Measurements from ENCODE around the gene TRPV5.

The TRPV5 gene

DNA sequence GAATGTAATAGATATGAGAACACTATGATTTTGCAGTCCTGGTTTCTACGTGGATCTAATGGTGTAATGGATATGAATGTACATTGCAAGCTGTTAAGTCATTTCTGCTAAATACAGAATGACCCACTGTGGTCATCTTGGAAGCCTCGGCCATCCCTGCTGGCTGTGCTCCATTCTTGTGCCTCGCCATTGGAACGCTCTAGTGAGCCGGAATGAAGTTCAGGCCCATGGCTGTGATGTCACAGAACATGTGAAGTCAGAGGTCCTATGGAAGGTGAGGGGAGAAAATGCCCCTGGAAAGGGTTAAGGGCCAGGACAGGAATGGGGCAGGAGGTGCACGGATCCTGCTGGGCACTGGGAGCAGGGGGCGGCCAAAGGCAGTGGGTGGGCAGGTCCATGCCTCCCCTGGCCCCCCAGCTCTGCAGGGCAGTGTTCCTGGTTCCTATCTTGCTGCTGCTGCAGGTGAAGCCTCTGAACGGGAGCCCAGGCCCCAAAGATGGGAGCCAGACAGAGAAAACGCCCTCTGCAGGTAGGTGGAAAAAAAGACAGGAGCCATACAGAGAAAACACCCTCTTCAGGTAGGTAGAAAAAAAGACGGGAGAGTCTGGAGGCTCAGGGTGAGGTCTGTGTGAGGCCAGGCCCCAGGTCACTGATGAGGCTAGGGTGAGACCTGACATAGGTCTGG, 5.8 kb upstream of the TRPV5 start, which contains the start of gene LLCFC1:
TSS of gene LLCFC1 (plus strand) at position 259 of the 685 bp plus-strand sequence. CDS start at position 397, 138 bp downstream.
- DNase-seq: peak in 1 of 2 experiments; percentile 22

DNA sequence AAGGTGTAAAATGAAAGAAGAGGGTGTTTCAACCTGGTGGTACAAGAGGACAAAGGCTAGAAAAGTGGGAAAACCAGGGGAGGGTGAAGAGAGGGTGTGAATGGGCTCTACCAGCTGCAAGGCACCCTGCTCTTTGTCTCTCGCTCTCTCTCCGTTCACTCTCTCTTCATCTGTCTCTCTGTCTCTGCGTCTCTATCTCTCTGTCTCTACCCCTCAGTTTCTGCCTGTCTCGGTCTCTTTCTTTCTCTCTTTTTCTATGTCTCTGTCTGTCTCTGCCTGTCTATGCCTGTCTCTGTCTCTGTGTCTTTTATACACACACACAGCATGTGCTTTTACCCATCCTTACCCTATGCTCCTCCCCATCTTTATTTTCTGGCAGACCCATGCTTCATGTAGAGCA, 5.1 kb upstream of the TRPV5 start:
- no peak for DNase-seq

DNA sequence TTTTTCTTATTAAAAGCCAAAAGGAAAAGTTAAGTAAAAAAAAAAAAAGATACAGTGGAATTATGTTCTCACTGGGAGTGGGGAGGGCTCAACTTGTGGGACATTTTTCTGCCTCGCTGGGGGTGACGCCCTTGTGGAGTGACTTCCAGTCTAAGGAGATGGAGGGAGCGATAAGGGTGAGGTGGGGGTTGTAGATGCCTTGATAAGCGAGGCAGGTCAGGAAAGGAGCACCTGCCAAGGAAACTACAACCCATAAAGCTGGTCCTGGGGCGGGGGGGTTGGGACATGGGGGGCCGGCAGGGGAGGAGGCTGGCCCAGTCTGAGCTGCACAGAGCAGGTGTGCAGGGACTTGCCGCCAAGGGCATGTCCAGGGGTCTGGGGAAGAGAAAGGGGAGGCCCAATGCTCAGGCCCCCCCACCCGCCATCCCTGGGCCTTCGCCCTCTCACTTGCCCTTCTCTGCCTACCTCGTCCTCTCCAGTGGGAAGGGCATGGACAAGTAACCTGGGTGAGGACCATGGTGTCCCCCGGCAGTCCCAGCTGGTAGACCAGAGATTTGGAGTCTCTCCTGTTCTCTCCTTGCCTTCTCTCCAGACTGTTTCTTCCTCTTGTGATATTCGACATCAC, 2.5 kb upstream of the TRPV5 start:
- DNase-seq: no peak

DNA sequence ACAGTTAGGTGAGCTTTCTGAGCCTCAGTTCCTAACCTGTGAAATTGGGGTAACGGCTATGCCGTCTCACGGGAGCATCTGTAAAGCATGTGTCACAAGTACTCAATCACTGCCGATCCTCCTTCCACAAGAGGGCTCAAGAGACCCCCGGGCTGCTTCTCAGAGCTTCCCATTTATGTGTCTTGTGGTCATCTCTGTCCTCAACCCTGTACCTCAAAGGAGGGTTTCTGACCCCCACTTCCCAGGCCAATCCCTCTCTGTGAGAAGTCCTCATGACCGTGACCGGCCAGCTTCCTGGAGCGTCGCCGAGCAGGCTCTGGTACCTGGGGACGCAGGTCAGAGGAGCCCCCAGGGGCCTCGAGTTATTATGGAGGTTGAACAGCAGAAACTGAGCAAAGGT, 510 bp upstream of the TRPV5 start:
- no peak for DNase-seq

DNA sequence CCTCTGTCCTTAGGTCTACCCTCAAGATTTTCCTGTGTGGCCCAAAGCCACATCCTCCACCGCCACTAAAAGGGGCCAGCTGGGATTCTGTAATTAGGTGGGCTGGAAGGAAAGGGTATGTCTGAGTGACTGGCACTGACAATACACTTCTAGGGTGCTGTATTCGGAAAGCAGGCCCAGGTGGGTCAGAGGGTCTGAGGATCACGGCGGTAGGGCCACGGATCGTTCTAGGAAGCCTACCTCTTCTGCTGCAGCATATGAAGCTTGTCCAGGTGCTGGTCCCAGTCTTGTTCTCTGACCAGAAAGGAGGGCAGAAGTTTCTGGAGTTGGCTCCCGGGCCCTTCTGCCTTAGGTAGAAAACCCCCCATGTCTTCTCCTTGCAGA, 462 bp downstream of the TRPV5 start:
- no peak for DNase-seq

DNA sequence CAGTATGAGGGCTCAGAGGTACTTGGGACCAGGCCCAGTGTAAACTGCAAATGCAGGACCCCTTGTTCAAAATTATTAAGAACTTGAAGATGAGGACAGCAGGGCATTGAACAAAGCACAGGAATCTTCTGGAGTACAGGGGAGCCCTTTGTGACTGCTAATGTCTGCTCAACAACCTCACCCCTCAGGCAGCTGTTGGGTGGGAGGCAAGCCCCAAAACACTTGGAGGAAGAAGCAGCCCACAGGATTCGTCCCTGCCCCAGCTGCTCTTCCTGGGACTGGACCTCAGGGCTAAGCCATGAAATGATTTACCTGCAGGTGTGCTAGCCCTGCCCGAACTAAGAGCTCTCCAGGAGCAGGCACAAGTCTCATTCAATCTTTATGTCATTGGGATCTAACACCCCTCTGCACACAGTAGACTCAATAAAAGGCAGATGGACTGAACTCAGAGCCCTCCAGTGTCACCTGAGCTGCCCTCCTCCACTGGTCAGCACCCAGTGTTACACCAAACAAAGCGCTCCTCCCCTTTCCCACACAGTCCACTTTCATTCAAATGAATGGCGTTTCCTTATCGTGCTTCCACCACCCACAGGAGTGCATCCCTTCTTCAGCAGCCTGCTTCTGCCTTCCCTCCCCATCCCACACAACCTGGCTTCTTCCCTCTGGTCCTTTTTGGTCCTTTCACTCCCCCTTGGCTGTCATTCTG, 1.0 kb downstream of the TRPV5 start:
- DNase-seq: no peak

DNA sequence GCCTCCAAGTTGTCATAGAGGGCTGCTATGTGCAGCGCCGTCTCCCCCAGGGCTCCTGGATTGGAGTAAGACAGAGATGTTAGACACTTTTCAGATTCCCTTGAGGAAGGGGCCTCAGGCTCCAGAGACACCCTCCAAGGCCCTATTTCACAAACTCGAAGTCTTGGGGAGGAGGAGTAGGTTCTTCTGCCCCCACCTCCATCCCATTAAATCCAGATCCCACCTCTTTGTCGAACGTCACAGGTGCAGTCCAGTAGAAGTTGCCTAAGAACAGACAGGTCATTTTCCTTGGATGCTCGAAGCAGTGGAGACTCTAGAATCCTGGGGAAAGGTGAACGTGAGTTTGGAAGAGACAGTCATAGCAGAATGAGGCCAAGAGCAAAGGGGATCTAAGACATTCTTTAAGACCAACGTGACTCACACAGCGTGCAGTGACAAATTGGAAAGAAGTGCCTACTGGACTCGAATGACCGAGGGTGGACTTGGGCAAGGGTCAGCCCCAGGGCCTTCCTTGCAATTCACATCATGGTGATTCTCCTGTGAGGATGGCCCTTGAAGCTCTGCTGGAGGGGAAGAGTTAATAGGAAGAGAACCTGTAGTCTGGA, 3.3 kb downstream of the TRPV5 start:
- no peak for DNase-seq

DNA sequence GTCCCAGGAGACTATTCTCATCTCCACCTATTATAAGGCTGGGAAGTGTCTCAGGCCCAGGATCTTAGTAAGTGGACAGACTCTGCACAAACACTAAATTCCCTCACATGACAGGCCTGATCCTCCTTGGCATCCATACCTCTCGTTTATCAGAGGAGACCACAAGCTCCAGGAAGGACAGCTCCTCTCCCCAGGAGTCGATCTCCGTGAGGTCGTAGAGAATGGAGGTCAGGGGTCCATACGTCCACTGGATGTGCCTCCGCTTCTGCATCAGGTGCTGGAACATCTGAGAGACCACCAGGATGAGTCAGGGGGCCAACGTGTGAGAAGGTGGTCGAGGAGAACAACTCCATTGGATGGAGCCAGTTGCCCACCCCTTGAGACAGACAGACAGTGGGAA, 5.6 kb downstream of the TRPV5 start:
- DNase-seq: no peak

DNA sequence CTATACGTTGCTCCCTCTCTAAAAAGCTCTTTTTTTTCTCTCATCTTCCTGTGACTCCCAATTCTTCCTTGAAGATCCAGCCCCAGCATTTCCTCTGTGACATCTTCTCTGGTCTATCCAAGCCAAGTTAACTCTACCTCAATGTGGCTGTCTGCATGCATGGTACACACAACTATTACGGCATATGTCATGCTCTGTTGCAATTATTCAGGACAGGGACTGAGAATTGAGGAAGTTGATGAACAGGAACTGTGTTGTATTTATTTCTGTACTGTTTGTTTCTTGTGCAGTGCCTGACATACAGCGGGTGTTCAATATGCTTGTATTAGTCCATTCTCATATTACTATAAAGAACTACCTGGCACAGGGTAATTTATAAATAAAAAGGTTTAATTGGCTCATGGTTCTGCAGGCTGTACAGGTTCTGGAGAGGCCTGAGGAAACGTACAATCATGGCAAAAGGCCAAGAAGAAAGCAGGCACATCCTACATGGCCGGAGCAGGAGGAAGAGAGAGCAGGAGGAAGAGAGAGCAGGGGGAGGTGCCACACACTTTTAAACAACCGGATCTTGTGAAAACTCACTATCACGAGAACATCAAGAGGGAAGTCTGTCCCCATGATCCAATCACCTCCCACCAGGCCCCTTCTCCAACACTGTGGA, 6.3 kb downstream of the TRPV5 start:
- peak; percentile 82 to 90 for DNase-seq

DNA sequence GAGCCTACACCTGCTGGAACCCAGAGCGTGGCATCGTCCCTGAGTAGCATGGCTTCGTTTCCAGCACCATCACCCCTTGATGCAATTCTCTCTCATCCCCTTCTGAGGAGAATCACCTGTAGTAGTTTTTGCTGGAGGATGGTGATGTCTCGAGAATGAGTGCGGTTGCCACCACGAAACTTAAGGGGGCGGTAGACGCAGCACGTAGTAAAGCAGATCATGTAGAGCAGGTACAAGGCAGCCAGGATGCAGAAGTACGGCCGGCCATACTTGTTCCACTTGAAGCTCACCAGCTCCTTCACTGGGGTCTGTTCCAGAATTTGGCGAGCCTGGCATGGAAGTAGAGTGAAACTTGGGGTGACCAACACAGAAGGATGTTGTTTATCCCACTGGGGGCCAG, 8.1 kb downstream of the TRPV5 start:
- DNase-seq: no peak

DNA sequence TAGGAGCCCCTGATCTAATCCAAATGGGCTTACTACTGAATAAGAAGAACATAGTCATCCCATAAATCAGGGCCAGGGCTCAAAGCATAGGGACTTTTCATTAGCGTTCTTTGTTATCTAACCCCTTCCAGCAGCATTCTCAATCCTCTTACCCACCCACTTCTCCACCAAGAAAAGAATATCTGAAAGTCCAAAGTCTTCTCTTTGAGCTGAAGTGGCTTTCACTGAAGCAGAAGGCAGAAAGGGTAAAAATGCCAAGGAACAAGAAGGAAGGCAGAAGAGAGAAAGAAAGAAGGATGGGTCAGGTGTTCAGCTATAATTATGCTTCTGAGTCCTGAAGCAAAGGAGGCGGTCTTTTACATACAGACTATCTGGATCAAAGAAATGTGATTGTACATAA, 10.2 kb downstream of the TRPV5 start:
- no peak for DNase-seq

DNA sequence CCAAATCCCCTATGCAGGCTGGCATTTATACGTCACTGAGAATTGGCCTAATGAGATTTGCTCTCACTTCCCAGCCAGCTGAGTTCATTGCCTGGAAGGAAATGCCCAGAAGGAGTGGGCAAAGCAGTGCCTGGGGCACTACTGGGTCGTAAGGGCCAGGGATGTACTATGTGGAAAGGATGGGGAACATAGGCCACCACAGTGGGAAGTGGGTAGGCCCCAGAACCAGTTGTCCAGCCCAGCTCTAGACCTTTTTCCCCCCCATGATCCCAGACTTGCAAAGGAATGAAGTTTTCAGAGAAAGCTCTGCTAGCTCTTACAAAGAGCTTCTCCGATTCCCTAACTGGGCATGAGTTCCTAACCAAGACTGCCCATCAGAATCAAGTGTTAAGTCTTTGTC, 13.9 kb downstream of the TRPV5 start:
- DNase-seq: no peak

DNA sequence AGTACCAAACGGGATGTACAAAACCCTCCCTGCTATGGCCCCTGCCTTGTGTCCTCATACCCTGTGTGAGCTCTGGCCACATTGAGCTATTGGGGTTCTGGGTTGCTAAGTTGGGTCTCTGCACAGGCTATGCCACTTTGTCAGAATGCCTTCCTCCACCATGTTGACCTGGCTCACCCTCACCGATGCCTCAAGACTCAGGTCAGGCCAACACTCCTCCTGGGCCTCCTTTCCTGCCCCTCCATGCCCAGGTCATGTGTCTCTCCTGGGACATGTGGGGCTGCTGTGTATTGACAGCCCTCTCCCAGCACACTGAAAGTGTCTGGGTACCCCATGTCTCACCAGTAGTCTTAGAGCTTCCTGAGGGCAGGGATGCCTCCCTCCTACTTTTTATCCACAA, 14.6 kb downstream of the TRPV5 start:
- DNase-seq: no peak

DNA sequence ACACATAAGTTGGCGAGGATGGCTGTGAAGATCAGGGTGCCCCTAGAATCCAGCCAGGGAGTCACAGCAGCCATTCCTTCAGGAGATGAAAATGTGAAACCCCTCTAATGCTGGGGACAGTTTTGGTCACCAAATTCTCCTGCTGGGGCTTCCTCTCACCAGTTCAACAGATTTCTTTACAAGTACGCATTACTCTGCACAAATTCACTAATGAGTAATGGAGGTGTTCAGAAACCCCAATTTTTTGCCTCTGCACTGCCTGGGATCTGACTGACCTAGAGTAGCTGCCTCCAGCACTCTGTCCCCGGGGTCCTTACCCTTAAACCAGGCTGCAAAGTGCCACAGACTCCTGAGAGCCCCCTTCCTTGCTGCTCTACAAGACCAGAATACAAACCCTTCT, 16.1 kb downstream of the TRPV5 start:
- no peak for DNase-seq

DNA sequence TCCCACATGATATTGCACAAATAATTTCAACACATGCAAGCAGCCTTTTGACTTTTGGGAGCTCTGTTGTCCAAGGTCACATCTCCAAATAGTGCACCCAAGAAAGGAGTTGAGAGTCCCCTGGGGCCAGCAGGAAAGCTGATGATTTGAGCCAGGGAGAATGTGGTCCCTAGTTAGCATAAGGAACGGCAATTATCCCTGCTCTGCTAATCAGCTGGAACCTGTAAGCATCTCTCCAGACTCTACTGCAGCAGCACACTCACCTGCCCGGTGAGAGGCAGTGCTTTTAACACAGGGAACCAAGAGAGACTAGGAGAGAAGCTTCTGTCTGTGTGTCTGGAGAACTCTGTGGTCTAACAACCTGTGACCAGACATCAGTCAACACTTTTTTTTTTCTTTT, 17.0 kb downstream of the TRPV5 start:
- DNase-seq: no peak

DNA sequence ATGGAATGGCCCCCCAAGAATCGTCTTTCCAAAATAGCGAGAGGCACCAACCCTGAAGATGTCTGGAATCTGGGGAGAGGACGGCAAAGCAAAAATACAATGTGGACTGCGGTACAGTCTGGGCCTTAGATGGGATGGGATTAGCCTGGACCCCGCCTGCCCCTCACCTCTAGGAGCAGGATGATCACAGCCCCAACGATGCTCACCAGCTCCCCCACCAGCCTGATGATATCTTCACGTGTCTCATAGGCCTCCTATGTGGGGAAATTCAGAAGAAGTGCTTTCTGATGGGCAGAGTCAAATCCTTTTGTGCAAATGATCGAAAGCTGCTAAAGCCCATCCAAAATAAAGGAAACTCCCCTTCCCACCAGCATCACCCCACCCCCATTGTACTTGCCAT, 18.2 kb downstream of the TRPV5 start:
- no peak for DNase-seq

DNA sequence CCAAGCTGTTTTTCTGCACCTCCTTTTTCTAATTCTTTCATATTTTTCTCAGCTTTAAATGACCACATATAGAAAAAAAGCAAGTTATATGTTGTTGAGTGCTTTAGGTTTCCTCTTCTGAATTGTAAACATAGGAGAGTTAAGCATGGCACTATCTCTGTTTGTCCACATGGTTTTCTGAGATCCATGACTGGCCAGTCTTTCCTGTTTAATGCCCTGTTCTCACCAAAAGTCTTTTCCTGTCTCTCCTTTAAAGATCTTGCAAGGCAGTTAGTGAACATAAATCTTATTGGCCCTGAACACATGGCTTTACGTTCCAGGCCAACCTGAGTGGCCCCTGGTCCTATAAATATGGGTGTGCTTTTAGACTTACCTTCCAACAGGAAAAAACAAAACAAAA, 19.4 kb downstream of the TRPV5 start:
- no peak for DNase-seq

DNA sequence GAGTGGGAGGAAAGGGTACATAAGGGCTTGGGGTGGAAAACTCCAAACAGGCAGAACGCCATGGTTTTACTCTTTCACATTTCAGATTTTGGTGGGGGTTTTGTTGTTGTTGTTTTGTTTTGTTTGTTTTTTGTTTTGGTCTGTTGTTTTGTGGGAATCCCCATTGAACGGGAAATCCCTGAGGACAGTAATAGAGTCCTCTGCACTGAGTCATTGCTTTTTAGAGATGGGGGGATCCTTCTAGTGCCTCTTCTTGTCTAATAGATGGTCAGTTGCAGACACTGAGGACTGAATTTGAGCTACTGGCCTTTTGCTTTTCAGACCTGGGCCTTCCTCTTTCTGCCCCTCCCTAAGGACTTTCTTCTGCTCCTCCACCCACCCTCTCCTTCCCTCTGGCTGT, 20.0 kb downstream of the TRPV5 start:
- no peak for DNase-seq

DNA sequence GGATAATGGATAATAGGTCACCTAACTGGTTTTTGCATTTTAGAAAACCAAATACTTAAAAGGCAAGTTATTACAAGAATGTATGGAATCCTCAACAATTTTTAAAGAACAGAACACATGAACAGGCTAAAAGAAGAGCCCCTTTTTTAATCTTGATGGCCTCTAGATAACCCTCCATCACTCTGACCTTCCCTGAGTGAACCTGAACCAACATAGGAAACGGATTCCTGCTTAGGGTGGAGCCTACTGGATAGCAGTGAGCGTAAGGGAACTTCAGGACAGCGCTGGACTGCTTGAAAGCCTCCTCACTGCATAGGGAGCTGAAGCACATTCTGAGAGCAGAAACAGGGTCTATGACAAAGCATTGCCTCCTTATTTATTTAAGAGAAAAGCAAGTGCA, 20.5 kb downstream of the TRPV5 start:
- DNase-seq: no peak

DNA sequence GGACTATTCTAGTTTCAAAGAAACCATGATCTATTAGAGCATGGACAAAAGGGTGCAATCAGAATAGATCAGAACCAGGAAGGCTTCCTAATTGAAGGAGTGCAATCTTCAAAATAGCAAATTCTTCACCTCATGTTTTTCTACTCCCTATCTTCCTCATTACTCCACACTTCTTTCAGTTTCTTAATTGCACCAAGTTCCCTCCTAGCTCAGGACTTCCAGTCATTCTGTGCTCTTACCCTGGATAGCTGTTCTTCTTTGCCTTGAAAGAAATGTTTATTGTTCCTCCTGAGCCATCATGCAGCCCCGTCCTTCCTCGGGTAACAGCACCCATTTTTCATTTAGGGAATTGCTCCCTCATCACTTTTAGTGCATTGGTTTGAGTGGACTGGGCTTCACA, 23.1 kb downstream of the TRPV5 start:
- no peak for DNase-seq

DNA sequence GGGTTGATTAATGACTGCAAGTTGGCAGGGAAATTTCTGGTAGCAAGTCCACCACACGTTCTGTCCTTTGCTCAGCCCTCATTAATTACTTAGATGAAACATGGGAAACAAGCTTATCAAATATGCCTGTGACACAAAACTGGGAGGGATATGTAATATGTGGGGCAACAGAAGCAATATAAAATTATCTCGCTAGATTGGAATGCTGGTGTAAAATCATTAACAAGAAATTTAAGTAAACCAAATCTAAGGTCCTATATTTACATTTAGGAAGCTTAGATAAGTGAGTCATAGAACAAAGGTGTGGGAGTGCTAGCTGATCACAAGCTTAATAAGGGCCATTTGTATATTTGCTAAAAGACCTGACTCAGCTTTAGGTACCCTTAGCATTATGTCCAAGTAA, 23.5 kb downstream of the TRPV5 start:
- DNase-seq: no peak

DNA sequence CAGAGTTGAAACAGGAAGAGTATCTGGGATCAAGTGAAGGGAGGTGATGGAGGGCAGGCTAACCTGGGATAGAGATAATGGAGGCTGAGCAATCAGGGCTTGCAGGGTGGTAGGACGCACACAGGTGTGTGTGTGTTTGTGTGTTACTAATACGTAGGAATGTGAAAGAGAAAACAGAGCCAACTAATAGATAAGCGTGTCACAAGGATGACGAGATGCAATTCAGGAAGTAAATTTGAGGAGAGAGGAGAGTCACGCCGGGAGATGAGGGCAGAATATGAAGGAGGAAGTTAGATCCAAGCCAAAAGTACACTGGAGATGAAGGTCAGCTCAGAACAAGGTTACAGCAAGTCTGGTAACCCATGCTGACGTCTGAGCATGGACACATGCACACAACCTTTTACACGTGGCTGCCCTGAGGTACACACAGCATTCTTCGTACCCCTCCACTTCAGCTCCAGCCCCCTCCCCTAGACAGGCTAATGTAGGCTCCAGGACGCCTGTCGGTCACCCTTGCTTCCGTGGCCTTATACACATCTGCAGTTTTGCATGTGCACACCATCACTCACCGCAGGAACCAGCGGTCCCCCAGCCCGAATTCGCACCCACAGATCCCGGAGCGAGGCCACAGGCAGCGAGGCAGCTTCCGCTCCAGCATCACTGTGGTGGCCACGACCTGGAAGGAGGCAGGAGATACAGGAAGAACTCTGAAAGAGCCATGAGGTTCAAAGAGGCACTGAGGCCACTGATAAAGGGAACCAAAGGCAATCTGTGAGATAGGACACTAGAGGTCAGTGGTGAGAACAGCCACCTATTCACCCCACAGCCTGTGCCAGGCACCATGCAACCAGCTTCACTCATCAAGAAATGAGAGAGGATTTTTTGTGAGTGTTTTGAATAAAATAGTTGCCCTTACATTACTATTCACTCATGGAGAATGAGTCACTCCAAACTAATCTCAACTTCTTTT, 24.3 kb downstream of the TRPV5 start:
- DNase-seq: peak; percentile 46 to 55

Data from Kasumi-1 (cell line).